ENCODE results near the gene LRRC74B.

DNA sequence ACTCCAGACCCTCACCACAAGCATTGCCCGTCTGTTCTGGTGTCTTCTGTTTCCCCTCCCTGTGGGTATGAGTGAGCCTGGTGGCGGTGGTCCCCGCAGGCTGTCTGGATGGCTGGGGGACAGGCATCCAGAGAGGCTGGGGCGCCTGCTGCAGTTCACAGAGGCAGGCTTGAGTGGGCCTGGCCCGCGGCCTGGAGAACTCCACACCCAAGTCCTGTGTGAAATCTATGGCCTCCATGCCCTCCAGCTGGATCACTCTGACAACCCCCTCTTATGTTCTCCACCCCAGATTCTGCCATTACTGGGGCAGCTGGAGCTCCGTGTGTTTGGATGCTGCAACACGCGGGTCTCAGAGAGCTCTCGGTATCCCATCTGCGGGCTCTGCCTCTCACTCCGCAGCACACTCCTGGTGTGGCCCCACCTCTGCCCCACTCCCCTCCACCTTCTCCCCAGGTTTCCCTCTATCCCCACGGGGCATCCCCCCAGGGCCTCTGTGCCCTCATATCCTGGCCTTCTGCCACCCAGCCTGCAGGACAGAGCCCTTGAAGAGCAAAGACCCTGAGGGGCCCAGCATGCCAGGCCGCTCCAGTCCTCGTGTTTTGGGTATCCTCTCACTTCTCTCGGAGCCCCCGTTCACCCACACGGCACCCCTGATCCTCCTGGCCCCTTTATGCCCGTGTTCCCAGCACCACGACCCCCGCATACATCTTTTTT, 31.3 kb downstream of the LRRC74B start:
- TF ChIP-seq, protein P1, sequence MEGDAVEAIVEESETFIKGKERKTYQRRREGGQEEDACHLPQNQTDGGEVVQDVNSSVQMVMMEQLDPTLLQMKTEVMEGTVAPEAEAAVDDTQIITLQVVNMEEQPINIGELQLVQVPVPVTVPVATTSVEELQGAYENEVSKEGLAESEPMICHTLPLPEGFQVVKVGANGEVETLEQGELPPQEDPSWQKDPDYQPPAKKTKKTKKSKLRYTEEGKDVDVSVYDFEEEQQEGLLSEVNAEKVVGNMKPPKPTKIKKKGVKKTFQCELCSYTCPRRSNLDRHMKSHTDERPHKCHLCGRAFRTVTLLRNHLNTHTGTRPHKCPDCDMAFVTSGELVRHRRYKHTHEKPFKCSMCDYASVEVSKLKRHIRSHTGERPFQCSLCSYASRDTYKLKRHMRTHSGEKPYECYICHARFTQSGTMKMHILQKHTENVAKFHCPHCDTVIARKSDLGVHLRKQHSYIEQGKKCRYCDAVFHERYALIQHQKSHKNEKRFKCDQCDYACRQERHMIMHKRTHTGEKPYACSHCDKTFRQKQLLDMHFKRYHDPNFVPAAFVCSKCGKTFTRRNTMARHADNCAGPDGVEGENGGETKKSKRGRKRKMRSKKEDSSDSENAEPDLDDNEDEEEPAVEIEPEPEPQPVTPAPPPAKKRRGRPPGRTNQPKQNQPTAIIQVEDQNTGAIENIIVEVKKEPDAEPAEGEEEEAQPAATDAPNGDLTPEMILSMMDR (conservative IDR thresholded peaks at IDR 0.05; ENCODE audit: low read depth, low read length): no peak
- TF ChIP-seq, protein P2, sequence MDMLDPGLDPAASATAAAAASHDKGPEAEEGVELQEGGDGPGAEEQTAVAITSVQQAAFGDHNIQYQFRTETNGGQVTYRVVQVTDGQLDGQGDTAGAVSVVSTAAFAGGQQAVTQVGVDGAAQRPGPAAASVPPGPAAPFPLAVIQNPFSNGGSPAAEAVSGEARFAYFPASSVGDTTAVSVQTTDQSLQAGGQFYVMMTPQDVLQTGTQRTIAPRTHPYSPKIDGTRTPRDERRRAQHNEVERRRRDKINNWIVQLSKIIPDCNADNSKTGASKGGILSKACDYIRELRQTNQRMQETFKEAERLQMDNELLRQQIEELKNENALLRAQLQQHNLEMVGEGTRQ (IDR thresholded peaks at IDR 0.05; ENCODE audit: low read depth, low read length): no peak
- no peak for TF ChIP-seq RAD21 (IDR thresholded peaks at IDR 0.05; ENCODE audit: low read length)
- no peak for TF ChIP-seq POLR2A (IDR thresholded peaks at IDR 0.05; ENCODE audit: low read depth, low read length)
- no peak for TF ChIP-seq RFX5 (IDR thresholded peaks at IDR 0.05; ENCODE audit: low read depth, low read length)
- no peak for TF ChIP-seq BHLHE40 (IDR thresholded peaks at IDR 0.05; ENCODE audit: low read depth, low read length)

Data from IMR-90 (cell line).